K562 (cell line): ENCODE results near the gene CCT3. TPM values are rescaled to one million over a fixed set of nuclear protein-coding genes. Genes with fewer than 3 reads are reported as not detected.
A peak's percentile ranks its signal among the peaks of the same experiment; 100 is the strongest.

Source experiments
- CBX1 ChIP-seq: sonication (generic); IDR thresholded peaks from 2 replicates; pipeline ENCODE4 v1.6.1; 2016; ENCODE audit warnings: antibody characterized with exemption, low read depth, mild to moderate bottlenecking
- MEIS2 ChIP-seq: fragments of 450-650 bp; IDR thresholded peaks from 2 replicates; pipeline ENCODE4 v1.6.1; 2014; ENCODE audit warnings: mild to moderate bottlenecking; ENCODE audit not compliant: partially characterized antibody
- MYBL2 ChIP-seq, 2 experiments: fragments of 450-650 bp in 1 of 2; sonication (generic) in 1 of 2; formaldehyde crosslinking in 1 of 2; IDR thresholded peaks; 2 replicates each; pipeline versions ENCODE4 v1.6.1 to v1.8.1; 2017 to 2022; ENCODE audit warnings: borderline replicate concordance in 1 of 2, inconsistent platforms in 1 of 2, low read depth in 1 of 2, mild to moderate bottlenecking in 1 of 2, missing genetic modification reagents in 1 of 2, moderate library complexity in 1 of 2
- MYNN ChIP-seq, 2 experiments: sonication (generic); formaldehyde crosslinking in 1 of 2; IDR thresholded peaks; 2 replicates each; pipeline versions ENCODE4 v1.5.0 to v1.6.1; 2016 to 2020; ENCODE audit warnings: antibody characterized with exemption in 1 of 2, missing genetic modification reagents in 1 of 2
- PHB ChIP-seq: fragments of 250-450 bp; sonication (Bioruptor Pico); IDR thresholded peaks from 2 replicates; pipeline ENCODE4 v1.5.0; 2021
- RBM17 ChIP-seq: fragments of 200-400 bp; formaldehyde crosslinking; IDR thresholded peaks from 2 replicates; pipeline ENCODE4 v1.6.1; 2017; ENCODE audit warnings: low read depth, mild to moderate bottlenecking, low read length, borderline replicate concordance
- SIRT6 ChIP-seq: IDR thresholded peaks from one replicate; pipeline ENCODE4 v1.6.1; 2012; ENCODE audit warnings: low read depth, mild to moderate bottlenecking, control low read depth, inconsistent platforms, low read length, moderate library complexity
- TAF9B ChIP-seq: fragments of 450-650 bp; IDR thresholded peaks from 2 replicates; pipeline ENCODE4 v1.6.1; 2018; ENCODE audit warnings: mild to moderate bottlenecking; ENCODE audit not compliant: partially characterized antibody
- ZNF431 ChIP-seq: sonication (generic); formaldehyde crosslinking; IDR thresholded peaks from 2 replicates; pipeline ENCODE4 v1.8.0; 2022; ENCODE audit warnings: mild to moderate bottlenecking, missing genetic modification reagents
- polyA plus RNA-seq, 8 experiments: library from polyadenylated mRNA; depleted of rRNA in 4 of 8; stranded (reverse) in 5 of 8; unstranded in 3 of 8; fragments of >200 nt; fragmentation: Nextera tagmentation in 2 of 8; fragmentation: Illumina TruSeq in 1 of 8; extraction: Ambion mirVana in 2 of 8; extraction: Trizol in 1 of 8; gene quantifications; 2 replicates each; pipeline versions ENCODE4 v1.2.1 to v1.2.3, GENCODE V29; 2011 to 2014; ENCODE audit warnings: inconsistent platforms in 1 of 8, missing spikeins in 1 of 8
- total RNA-seq, 7 experiments: library from RNA; depleted of rRNA in 6 of 7; stranded (reverse); fragments of >200 nt in 6 of 7; fragmentation: Illumina TruSeq in 2 of 7; extraction: Trizol in 2 of 7; gene quantifications; 2 replicates each; pipeline versions ENCODE4 v1.2.1 to v1.2.3, GENCODE V29; 2011 to 2021; ENCODE audit warnings: low replicate concordance in 1 of 7
- TF ChIP-seq, protein P1 (sequence below): fragments of 250-450 bp; sonication (Bioruptor Pico); IDR thresholded peaks from 2 replicates; pipeline ENCODE4 v1.8.0; 2022; ENCODE audit warnings: inconsistent platforms
- TF ChIP-seq, protein P2 (sequence below): sonication (generic); formaldehyde crosslinking; IDR thresholded peaks from 2 replicates; pipeline ENCODE4 v1.8.1; 2022; ENCODE audit warnings: missing genetic modification reagents
- TF ChIP-seq, protein P3 (sequence below): fragments of 450-650 bp; formaldehyde crosslinking; IDR thresholded peaks from 2 replicates; pipeline ENCODE4 v1.4.0; 2020; ENCODE audit warnings: mild to moderate bottlenecking, moderate library complexity
- TF ChIP-seq, protein P4 (sequence below): sonication (generic); formaldehyde crosslinking; IDR thresholded peaks from 2 replicates; pipeline ENCODE4 v1.8.0; 2022; ENCODE audit warnings: mild to moderate bottlenecking, missing genetic modification reagents, borderline replicate concordance

The CCT3 gene
- total and polyA plus RNA-seq, 9 of the 15 experiments (the other 6 are each of a cell fraction or from before 2014, with no cell fraction given): 475 to 1,167 (median 610) TPM

DNA sequence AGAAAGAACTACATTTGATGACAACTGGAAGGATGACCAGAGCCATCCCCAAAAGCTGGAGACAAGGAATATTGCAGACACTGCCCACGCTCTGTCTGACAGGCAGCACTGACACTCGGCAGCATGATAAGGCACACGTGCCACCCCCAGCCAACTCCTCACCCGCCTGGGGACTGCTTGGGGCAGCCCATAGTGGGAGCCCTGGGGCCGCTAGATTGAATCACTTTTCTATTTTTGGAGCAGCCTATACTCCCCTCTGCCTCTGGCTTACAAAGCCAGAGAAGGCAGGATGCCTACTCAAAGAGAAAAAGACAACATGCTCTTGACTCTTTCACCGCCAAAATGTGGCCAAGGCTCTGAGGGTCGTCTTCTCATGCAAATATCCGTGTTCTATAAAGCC is 56.8 kb downstream of the CCT3 start (continued):
- TF ChIP-seq, protein P1, sequence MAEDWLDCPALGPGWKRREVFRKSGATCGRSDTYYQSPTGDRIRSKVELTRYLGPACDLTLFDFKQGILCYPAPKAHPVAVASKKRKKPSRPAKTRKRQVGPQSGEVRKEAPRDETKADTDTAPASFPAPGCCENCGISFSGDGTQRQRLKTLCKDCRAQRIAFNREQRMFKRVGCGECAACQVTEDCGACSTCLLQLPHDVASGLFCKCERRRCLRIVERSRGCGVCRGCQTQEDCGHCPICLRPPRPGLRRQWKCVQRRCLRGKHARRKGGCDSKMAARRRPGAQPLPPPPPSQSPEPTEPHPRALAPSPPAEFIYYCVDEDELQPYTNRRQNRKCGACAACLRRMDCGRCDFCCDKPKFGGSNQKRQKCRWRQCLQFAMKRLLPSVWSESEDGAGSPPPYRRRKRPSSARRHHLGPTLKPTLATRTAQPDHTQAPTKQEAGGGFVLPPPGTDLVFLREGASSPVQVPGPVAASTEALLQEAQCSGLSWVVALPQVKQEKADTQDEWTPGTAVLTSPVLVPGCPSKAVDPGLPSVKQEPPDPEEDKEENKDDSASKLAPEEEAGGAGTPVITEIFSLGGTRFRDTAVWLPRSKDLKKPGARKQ (CRISPR knock-in tag): no peak
- TF ChIP-seq MEIS2 (peak; percentile 37), CBX1 (no peak), RBM17 (no peak), PHB (CRISPR knock-in tag) (no peak), SIRT6 (no peak), TAF9B (peak; percentile 69), MYNN (IDR thresholded peaks at IDR 0.05) (0 out of 2 replicates have a peak, but pooled peaks have one; percentile 42), MYNN (CRISPR knock-in tag; IDR thresholded peaks at IDR 0.05) (no peak), MYBL2 (IDR thresholded peaks at IDR 0.05; ENCODE audit: low read depth) (no peak), MYBL2 (CRISPR knock-in tag; IDR thresholded peaks at IDR 0.05; ENCODE audit: borderline replicate concordance) (no peak), ZNF431 (CRISPR knock-in tag) (no peak)
- TF ChIP-seq, protein P2, sequence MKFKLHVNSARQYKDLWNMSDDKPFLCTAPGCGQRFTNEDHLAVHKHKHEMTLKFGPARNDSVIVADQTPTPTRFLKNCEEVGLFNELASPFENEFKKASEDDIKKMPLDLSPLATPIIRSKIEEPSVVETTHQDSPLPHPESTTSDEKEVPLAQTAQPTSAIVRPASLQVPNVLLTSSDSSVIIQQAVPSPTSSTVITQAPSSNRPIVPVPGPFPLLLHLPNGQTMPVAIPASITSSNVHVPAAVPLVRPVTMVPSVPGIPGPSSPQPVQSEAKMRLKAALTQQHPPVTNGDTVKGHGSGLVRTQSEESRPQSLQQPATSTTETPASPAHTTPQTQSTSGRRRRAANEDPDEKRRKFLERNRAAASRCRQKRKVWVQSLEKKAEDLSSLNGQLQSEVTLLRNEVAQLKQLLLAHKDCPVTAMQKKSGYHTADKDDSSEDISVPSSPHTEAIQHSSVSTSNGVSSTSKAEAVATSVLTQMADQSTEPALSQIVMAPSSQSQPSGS (CRISPR knock-in tag): no peak
- TF ChIP-seq, protein P3, sequence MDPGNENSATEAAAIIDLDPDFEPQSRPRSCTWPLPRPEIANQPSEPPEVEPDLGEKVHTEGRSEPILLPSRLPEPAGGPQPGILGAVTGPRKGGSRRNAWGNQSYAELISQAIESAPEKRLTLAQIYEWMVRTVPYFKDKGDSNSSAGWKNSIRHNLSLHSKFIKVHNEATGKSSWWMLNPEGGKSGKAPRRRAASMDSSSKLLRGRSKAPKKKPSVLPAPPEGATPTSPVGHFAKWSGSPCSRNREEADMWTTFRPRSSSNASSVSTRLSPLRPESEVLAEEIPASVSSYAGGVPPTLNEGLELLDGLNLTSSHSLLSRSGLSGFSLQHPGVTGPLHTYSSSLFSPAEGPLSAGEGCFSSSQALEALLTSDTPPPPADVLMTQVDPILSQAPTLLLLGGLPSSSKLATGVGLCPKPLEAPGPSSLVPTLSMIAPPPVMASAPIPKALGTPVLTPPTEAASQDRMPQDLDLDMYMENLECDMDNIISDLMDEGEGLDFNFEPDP (CRISPR knock-in tag): no peak
- TF ChIP-seq, protein P4, sequence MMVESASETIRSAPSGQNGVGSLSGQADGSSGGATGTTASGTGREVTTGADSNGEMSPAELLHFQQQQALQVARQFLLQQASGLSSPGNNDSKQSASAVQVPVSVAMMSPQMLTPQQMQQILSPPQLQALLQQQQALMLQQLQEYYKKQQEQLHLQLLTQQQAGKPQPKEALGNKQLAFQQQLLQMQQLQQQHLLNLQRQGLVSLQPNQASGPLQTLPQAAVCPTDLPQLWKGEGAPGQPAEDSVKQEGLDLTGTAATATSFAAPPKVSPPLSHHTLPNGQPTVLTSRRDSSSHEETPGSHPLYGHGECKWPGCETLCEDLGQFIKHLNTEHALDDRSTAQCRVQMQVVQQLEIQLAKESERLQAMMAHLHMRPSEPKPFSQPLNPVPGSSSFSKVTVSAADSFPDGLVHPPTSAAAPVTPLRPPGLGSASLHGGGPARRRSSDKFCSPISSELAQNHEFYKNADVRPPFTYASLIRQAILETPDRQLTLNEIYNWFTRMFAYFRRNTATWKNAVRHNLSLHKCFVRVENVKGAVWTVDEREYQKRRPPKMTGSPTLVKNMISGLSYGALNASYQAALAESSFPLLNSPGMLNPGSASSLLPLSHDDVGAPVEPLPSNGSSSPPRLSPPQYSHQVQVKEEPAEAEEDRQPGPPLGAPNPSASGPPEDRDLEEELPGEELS: no peak; the same call in 1 of the 2 replicates
